Activated T-helper 9 cell treated with anti-CD3 and anti-CD28 coated beads, Interleukin-2, amount 50 U/mL, for 16 hours (primary cell): ENCODE measurements around the gene MBOAT7.
"Not testable (repeated sequence)": the region's sequence is repeated elsewhere in the genome, so short reads cannot be mapped to it uniquely, and the experiment has no call there.

Source experiments
- DNase-seq: peaks from one replicate; pipeline ENCODE4 v3.0.0-alpha.2; 2020; ENCODE audit warnings: low read depth

Gene MBOAT7

GRCh38 chr19:54189145-54189734, at the start of gene MBOAT7:
Gene MBOAT7 (minus strand): TSS chr19:54189580. CDS start chr19:54188508, 1,072 bp downstream.
- DNase-seq: no peak

GRCh38 chr19:54233941-54234340, 44.6 kb upstream of the MBOAT7 start:
- DNase-seq: no peak

- peak; percentile 73 for DNase-seq
These were observed 41.9 kb upstream of the MBOAT7 start for GRCh38 chr19:54231077-54231931.

- no peak for DNase-seq
These were observed 40.7 kb upstream of the MBOAT7 start for GRCh38 chr19:54230031-54230430.

- DNase-seq: no peak
These were observed 39.8 kb upstream of the MBOAT7 start for GRCh38 chr19:54229146-54229545.

- DNase-seq: not testable (repeated sequence)
These were observed 35.2 kb upstream of the MBOAT7 start for GRCh38 chr19:54224619-54225018.

GRCh38 chr19:54223937-54224281, 34.5 kb upstream of the MBOAT7 start:
- not testable (repeated sequence) for DNase-seq

GRCh38 chr19:54223277-54223936, 34.0 kb upstream of the MBOAT7 start:
- not testable (repeated sequence) for DNase-seq

- DNase-seq: not testable (repeated sequence)
These were observed 33.3 kb upstream of the MBOAT7 start, which contains the start of gene LILRB3 for GRCh38 chr19:54222474-54223276. Gene LILRB3 (minus strand): TSS chr19:54223007. CDS start chr19:54222976, 31 bp downstream.

GRCh38 chr19:54221947-54222346, 32.6 kb upstream of the MBOAT7 start:
- not testable (repeated sequence) for DNase-seq

- not testable (repeated sequence) for DNase-seq
These were observed 30.3 kb upstream of the MBOAT7 start for GRCh38 chr19:54219702-54220101.

- no peak for DNase-seq
These were observed 29.7 kb upstream of the MBOAT7 start for GRCh38 chr19:54218960-54219661.

GRCh38 chr19:54218259-54218658, 28.9 kb upstream of the MBOAT7 start:
- DNase-seq: no peak

GRCh38 chr19:54217517-54218247, 28.3 kb upstream of the MBOAT7 start:
- not testable (repeated sequence) for DNase-seq

- no peak for DNase-seq
These were observed 27.5 kb upstream of the MBOAT7 start for GRCh38 chr19:54216869-54217268.

- not testable (repeated sequence) for DNase-seq
These were observed 25.4 kb upstream of the MBOAT7 start for GRCh38 chr19:54214734-54215133.

GRCh38 chr19:54214217-54214616, 24.8 kb upstream of the MBOAT7 start:
- DNase-seq: not testable (repeated sequence)

- DNase-seq: no peak
These were observed 21.9 kb upstream of the MBOAT7 start for GRCh38 chr19:54211235-54211634.

GRCh38 chr19:54209811-54210494, 20.6 kb upstream of the MBOAT7 start:
- DNase-seq: no peak
